Measurements from ENCODE around the gene PCDHB2.
A peak's percentile ranks its signal among the peaks of the same experiment; 100 is the strongest.

DNA sequence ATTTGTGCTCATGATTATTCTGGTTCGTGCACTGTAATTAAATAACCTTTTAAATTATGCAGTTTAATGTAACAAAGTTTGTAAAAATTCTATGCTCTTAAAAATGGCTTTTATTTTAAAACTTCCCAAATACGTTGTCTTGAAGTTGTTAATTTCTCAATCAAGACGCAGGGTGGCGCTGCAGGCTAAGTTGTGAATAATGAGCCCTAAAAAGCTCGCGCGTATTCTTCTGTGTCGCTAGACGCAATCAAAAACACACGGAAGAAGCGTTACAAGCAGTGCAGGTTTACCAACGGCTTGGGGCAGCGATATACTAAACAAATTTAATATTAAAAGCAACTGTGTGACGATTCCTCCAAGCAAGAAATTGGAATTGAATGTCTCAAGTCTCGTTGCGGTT lies 27.1 kb downstream of the PCDHB2 start, which contains the start of gene PCDHB4:
- TF ChIP-seq, protein P1, sequence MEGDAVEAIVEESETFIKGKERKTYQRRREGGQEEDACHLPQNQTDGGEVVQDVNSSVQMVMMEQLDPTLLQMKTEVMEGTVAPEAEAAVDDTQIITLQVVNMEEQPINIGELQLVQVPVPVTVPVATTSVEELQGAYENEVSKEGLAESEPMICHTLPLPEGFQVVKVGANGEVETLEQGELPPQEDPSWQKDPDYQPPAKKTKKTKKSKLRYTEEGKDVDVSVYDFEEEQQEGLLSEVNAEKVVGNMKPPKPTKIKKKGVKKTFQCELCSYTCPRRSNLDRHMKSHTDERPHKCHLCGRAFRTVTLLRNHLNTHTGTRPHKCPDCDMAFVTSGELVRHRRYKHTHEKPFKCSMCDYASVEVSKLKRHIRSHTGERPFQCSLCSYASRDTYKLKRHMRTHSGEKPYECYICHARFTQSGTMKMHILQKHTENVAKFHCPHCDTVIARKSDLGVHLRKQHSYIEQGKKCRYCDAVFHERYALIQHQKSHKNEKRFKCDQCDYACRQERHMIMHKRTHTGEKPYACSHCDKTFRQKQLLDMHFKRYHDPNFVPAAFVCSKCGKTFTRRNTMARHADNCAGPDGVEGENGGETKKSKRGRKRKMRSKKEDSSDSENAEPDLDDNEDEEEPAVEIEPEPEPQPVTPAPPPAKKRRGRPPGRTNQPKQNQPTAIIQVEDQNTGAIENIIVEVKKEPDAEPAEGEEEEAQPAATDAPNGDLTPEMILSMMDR (IDR thresholded peaks at IDR 0.05): peak; percentile 31
- TF ChIP-seq ZFX (IDR thresholded peaks at IDR 0.05; ENCODE audit: borderline replicate concordance): no peak
